SK-N-MC (cell line): ENCODE measurements around the gene WFDC2.

Experiments used
- EZH2 ChIP-seq: fragments of 200-600 bp; sonication (generic); IDR thresholded peaks from one replicate; pipeline ENCODE4 v1.6.1; 2017; ENCODE audit warnings: antibody characterized with exemption
- FOXP2 ChIP-seq: optimal IDR thresholded peaks from 2 replicates; pipeline ENCODE3; 2011; ENCODE audit warnings: mild to moderate bottlenecking, moderate library complexity; ENCODE audit not compliant: insufficient read depth; ENCODE audit errors: extremely low read length, control extremely low read depth
- POLR2AphosphoS5 ChIP-seq: IDR thresholded peaks from 2 replicates; pipeline ENCODE4 v1.6.1; 2012; ENCODE audit warnings: mild to moderate bottlenecking, low read depth, low read length, borderline replicate concordance

DNA sequence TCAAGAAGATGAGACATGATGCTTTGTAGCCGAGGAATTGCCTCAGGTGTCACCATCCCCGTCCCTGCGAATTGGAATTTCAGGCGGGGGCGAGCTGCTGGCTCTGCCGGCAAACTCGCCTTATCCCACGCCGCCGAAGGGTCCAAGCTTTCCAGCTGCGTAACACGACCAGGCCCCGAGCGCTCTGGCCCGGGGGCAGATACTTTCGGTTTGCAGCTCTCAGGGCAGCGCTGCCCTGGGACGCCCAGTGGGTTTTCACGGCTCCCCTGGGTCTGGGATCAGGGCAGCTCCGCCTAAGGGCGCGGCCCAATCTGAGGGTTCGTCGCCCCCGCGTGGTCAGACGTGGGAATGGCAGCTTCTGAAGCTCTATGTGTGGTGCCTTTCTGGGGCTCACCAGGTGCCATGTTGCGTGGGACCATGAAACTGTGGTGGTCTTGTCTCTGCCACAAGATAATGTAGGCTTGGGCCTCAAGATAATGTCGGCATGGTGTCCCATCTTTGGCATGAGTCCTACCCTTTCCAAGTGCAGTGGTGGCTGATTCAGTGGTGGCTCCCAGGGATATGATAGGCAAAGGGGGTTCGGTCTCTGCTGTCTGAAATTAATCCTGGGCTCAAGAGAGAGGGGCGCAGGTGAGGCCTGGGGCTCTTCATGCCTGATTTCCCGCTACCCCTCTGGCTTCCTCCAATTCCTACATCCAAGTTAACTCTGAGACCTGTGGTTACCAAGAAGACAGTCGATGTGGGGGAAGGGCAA lies 32.6 kb upstream of the WFDC2 start:
- TF ChIP-seq POLR2AphosphoS5 (no peak), EZH2 (no peak), FOXP2 (no peak)
